ENCODE measurements around the gene GAN.

- TF ChIP-seq CTCF (IDR thresholded peaks at IDR 0.05; ENCODE audit: insufficient read depth, low read length) (peak; percentile 3), POLR2AphosphoS5 (IDR thresholded peaks at IDR 0.05; ENCODE audit: low read depth) (no peak)
These were observed 51.7 kb downstream of the GAN start for GRCh38 chr16:81366316-81366932.

Data from HL-60 (cell line).